Measurements from ENCODE around the gene CCDC122.

CCDC122 gene

DNA sequence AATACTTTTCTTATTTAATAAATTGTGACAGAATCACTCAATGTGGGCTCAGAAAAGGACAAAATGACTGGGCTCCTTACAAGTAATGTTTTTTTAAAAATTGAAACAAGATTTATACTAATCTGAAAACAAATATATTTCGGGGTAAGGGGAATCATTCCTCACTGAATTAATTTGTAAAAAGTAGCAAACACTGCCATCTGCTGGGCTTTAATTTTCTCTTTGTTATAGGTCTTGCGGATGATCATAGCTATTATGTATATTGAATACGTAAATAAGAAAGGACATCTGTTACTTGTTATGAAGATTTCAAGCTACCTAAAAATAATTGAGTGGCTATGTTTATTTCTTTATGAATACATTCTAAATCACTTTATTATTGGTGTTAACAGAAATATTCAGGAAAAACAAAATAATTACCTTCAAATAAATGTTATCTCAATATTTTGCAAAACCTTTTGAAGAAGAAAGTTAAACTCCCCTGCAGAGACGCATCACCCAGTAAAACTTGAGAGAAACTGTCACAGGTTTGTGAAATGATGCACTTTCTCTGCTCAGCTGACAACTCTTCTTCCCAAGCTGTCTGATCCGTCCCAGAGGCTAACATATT, 75.0 kb downstream of the CCDC122 start:
- peak in 1 of 3 donors; percentile 51 for DNase-seq (ENCODE audit: low read depth in 2 of 3, low spot score in 1 of 3)

GRCh38 chr13:43802511-43802910, 77.0 kb downstream of the CCDC122 start:
- DNase-seq (ENCODE audit: low read depth in 2 of 3, low spot score in 1 of 3): no peak

GRCh38 chr13:43800828-43801227, 78.7 kb downstream of the CCDC122 start:
- DNase-seq (ENCODE audit: low read depth in 2 of 3, low spot score in 1 of 3): no peak

- no peak for DNase-seq (ENCODE audit: low read depth in 2 of 3, low spot score in 1 of 3)
Measured at GRCh38 chr13:43799191-43799590, 80.3 kb downstream of the CCDC122 start.

GRCh38 chr13:43797869-43798268, 81.7 kb downstream of the CCDC122 start:
- DNase-seq (ENCODE audit: low read depth in 2 of 3, low spot score in 1 of 3): no peak

DNA sequence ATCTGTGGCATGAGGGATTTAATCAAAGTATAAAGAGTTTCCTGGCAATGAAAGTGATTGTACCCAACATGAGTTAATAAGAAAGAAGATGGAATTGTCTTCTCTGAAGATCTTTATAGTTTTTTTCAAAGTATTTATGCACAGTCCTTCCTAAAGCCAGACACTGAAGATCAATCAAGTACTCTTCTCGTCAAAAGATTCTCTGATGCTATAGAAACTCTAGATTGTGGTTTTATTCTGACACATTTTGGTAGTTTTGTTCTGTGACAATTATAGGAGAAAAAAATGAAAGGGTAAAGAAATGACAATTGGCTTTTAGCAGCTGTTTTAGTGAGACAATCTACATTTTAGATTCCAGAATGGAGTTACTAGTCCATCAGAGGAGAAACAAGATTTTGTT, 82.4 kb downstream of the CCDC122 start:
- DNase-seq (ENCODE audit: low read depth in 2 of 3, low spot score in 1 of 3): no peak

DNA sequence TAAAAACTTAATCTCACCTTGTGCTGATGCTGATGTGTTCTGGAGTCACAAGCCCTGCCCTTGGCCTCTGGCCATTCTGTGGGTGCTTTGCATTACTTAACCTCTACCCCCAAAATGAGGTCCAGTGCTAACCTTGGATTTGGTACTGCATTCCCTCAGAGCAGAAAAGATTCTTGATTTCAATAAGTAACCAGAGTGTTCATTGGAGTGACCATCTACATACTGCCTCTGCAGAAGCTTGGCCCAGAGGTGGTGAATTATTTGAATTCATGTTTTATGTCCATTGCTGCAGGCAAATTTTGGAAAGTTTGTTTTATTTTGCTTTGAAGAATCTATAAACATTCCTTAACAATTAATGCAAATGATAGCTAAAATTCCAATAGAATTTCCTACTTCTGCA, 85.1 kb downstream of the CCDC122 start:
- no peak for DNase-seq (ENCODE audit: low read depth in 2 of 3, low spot score in 1 of 3)

GRCh38 chr13:43792076-43792881, 87.3 kb downstream of the CCDC122 start:
- no peak for DNase-seq (ENCODE audit: low read depth in 2 of 3, low spot score in 1 of 3)

- DNase-seq (ENCODE audit: low read depth in 2 of 3, low spot score in 1 of 3): no peak
Measured at GRCh38 chr13:43787997-43788396, 91.5 kb downstream of the CCDC122 start.

GRCh38 chr13:43787518-43787891, 92.0 kb downstream of the CCDC122 start:
- DNase-seq (ENCODE audit: low read depth in 2 of 3, low spot score in 1 of 3): no peak

DNA sequence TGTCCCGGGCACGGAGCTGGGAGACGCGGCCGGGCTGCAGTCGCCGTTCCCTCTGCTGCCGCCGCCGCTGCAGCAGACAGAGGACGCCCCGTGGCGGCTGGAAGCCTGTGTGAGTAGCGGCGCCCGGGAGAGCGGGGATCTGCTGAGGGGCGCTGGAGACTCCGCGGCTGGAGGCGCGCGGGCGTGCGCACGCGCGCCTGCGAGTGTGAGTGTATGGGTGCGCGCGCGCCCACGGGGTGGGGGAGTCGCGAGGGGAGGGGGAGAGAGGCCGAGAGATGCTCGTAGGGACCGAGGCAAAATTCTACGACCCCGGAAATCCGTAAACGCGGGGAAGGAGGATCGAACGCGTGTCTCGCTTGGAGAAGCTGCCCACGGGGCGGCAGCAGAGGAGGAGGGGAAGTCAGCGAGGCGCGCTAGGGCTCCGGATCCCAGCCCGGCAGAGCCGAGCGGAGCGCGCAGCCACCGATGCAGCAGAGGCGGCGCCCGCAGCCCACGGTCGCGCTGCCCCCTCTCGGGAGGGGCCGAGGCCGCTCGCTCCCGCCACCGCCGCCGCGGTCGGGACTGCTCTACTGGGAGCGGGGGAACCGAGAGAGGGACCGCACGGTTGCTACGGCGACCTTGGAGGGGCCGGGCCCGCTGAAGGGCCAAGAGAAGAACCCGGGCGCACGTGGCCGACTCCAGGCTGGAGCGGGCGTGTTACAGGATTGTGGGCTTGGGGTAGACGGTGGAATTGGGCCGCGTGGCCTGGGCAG, 92.6 kb downstream of the CCDC122 start, which contains the start of gene ENOX1:
Gene ENOX1 (minus strand): TSS at position 207 of the 752 bp plus-strand sequence.
- no peak for DNase-seq (ENCODE audit: low read depth in 2 of 3, low spot score in 1 of 3)

GRCh38 chr13:43786472-43786765, 93.1 kb downstream of the CCDC122 start:
- no peak for DNase-seq (ENCODE audit: low read depth in 2 of 3, low spot score in 1 of 3)

All from stimulated activated CD4-positive, alpha-beta T cell treated with anti-CD3 and anti-CD28 coated beads, Interleukin-12 subunit alpha, Interleukin-12 subunit beta, amount 100 ng/mL, for 48 hours (primary cell).